Neural crest cell (in vitro differentiated cells): Measurements from ENCODE around the gene DCXR. TPM values are rescaled to one million over a fixed set of nuclear protein-coding genes. Genes with fewer than 3 reads are reported as not detected.

Experiments used
- DNase-seq: peaks from one replicate; pipeline ENCODE4 v3.0.0; 2021; ENCODE audit warnings: low read depth, mixed read lengths, low spot score
- H3K27ac Mint-ChIP-seq: one replicate; pipeline ENCODE4 v1.8.0; 2021; ENCODE audit warnings: mild to moderate bottlenecking, mixed read lengths; ENCODE audit not compliant: unreplicated experiment
- H3K27me3 Mint-ChIP-seq: 2 replicates; pipeline ENCODE4 v1.8.0; 2021; ENCODE audit warnings: low read depth, mild to moderate bottlenecking, mixed read lengths
- H3K36me3 Mint-ChIP-seq: 2 replicates; pipeline ENCODE4 v1.8.0; 2021; ENCODE audit warnings: low read depth, mild to moderate bottlenecking, mixed read lengths
- H3K4me1 Mint-ChIP-seq: 2 replicates; pipeline ENCODE4 v1.8.0; 2021; ENCODE audit warnings: mixed read lengths
- H3K4me3 Mint-ChIP-seq: one replicate; pipeline ENCODE4 v1.8.0; 2021; ENCODE audit warnings: mild to moderate bottlenecking, mixed read lengths
- H3K9me3 Mint-ChIP-seq: 2 replicates; pipeline ENCODE4 v1.8.0; 2021; ENCODE audit warnings: mixed read lengths
- total RNA-seq: library from RNA; stranded (reverse); gene quantifications from 2 replicates; pipeline ENCODE4 v1.2.1, GENCODE V29; 2021
- TF ChIP-seq, protein P1 (sequence below): fragments of 200-600 bp; sonication (generic); conservative IDR thresholded peaks from 2 replicates; pipeline ENCODE4 v1.5.0; 2021; ENCODE audit warnings: antibody characterized with exemption, mild to moderate bottlenecking

DCXR gene
- total RNA-seq, 1 donor from 2014 or later = 198 TPM

DNA sequence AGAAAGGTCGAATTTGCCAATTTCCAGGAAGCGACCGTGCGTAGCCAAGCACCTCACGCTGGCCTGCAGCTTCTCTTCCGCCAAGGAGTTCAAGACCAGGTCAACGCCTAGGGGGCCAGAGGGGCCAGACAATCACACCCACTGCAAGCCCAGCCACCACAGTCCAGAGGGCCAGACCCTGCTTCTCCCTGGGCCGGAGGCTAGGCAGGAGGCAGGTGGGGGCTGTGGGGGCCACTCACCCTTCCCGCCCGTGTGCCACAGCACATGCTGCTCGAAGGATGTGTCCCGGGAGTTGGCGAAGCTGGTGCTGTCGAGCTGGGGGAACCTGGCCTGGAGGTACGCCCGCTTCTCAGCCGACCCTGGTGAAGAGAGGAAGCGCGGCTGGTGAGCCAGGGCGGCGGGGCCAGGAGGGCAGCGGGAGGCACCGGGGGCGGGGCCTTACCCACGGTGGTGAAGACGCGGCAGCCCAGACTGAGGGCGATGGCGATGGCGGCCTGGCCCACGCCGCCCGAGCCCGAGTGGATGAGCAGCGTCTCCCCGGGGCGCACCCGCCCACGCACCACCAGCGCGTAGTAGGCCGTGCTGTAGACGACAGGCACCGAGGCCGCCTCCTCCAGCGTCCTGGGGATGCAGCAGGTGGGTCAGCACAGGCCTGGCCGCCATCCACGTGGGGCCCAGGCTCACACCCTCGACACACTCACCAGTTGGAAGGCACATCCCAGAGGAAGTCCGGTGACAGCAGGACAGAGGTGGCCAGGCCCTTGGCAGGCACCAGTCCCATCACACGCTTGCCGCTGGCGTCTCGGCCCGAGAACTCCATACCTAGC is 46.2 kb upstream of the DCXR start:
- Mint-ChIP-seq H3K4me3 (no peak overlapping the region), H3K27me3 (no peaks in the 10 kb centered on the region), H3K4me1 (no peaks in the 10 kb centered on the region), H3K27ac (no peak overlapping the region), H3K36me3 (peaks cover 2% of the 10 kb centered on the region), H3K9me3 (no peaks in the 10 kb centered on the region)
- DNase-seq = no peak
- TF ChIP-seq, protein P1, sequence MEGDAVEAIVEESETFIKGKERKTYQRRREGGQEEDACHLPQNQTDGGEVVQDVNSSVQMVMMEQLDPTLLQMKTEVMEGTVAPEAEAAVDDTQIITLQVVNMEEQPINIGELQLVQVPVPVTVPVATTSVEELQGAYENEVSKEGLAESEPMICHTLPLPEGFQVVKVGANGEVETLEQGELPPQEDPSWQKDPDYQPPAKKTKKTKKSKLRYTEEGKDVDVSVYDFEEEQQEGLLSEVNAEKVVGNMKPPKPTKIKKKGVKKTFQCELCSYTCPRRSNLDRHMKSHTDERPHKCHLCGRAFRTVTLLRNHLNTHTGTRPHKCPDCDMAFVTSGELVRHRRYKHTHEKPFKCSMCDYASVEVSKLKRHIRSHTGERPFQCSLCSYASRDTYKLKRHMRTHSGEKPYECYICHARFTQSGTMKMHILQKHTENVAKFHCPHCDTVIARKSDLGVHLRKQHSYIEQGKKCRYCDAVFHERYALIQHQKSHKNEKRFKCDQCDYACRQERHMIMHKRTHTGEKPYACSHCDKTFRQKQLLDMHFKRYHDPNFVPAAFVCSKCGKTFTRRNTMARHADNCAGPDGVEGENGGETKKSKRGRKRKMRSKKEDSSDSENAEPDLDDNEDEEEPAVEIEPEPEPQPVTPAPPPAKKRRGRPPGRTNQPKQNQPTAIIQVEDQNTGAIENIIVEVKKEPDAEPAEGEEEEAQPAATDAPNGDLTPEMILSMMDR = no peak

DNA sequence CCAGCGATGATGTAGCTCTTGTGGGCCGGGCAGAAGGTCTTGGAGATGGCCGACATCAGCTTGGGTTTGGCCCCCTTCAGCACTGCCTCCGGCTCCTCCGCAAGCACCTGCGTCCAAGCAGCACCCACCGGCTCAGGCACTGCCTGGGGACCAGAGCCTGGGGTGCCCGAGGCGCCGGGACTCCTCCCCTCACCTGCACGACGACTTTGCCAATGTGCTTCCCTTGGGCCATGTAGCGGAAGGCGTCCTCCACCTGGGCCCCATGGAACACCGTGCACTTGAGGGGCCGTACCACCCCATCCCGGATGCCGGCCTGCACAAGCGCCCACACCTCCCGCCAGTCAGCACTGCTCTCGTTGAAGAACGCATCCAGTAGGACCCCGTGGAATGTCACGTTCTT is 45.5 kb upstream of the DCXR start:
- Mint-ChIP-seq H3K27me3 (no peaks in the 10 kb centered on the region), H3K4me3 (no peak overlapping the region), H3K36me3 (peaks cover 2% of the 10 kb centered on the region), H3K4me1 (no peaks in the 10 kb centered on the region), H3K27ac (no peak overlapping the region), H3K9me3 (no peaks in the 10 kb centered on the region)
- TF ChIP-seq, protein P1 = no peak
- DNase-seq = no peak

DNA sequence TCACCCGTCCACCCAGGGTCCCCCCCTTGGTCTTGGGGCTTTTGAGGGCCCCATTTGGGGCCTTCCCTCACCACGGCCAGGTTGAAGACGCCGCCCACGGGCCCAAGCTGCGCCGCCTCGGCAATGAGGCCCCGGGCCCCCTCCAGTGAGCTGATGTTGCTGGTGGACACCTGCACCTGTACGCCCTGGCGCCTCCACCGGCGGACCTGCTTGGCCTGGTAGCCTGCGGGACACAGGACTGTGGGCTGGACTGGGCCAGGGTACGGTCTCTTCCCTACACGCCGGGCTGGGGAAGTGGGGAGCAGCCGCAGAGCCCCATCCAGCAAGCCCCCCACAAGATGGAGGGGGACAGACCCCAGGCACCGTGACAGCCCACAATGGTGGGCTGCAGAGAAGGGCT is 45.0 kb upstream of the DCXR start:
- no peak overlapping the region for H3K27ac Mint-ChIP-seq
- no peak for DNase-seq
- no peak overlapping the region for H3K4me3 Mint-ChIP-seq
- TF ChIP-seq, protein P1 = no peak
- H3K9me3 Mint-ChIP-seq = no peaks in the 10 kb centered on the region
- peaks cover 2% of the 10 kb centered on the region for H3K36me3 Mint-ChIP-seq
- no peaks in the 10 kb centered on the region for H3K27me3 Mint-ChIP-seq
- H3K4me1 Mint-ChIP-seq = no peaks in the 10 kb centered on the region

DNA sequence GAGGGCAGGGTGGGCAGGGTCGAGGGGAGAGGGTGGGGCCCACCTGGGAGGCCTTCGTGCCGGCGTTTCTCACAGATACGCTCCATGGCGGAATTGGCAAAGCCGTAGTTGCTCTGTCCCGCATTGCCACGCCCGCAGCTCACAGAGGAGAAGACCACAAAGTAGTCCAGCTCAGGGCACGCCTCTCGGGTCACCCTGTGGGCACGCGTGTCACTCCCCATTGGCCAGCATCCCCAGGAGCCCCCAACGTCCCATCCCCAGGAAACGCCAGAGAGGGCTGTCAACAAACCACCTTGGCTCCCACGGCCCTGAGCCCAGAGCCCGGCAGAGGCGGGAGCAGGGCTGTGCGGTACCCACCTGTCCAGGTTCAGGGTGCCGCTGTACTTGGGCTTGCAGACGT is 44.5 kb upstream of the DCXR start:
- Mint-ChIP-seq H3K36me3 (peaks cover 2% of the 10 kb centered on the region), H3K27ac (no peak overlapping the region), H3K27me3 (no peaks in the 10 kb centered on the region), H3K9me3 (no peaks in the 10 kb centered on the region), H3K4me3 (no peak overlapping the region), H3K4me1 (no peaks in the 10 kb centered on the region)
- no peak for DNase-seq
- TF ChIP-seq, protein P1 = no peak

DNA sequence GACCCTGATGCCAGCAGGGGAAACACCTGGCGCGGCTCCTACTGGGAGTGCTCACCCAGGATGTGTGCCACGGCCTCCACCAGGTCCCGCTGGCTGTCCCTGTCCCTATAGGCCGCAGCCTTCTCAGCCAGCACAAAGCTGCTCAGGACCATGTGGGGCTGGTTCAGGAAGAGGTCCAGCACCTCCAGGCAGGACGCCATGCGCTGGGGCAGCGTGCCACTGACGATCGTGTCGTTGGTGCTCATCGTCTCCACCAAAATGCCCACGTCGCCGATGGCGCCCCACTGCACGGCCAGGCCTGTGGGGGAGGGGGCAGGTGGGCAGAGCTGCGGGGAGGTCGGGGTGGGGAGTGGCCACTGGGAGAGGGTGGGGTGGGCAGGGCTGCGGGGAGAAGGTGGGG is 44.0 kb upstream of the DCXR start:
- H3K4me1 Mint-ChIP-seq = no peaks in the 10 kb centered on the region
- TF ChIP-seq, protein P1 = no peak

More for the DNA sequence above, 44.0 kb upstream of the DCXR start:
- Mint-ChIP-seq H3K27ac (no peak overlapping the region), H3K27me3 (no peaks in the 10 kb centered on the region), H3K4me3 (no peak overlapping the region), H3K9me3 (no peaks in the 10 kb centered on the region), H3K36me3 (peaks cover 2% of the 10 kb centered on the region)
- no peak for DNase-seq
